WERI-Rb-1 (cell line): ENCODE data around the gene POPDC2.

ENCODE experiments used
- DNase-seq: peaks from one replicate; pipeline ENCODE4 v3.0.0-alpha.2; 2020
- H3K27ac ChIP-seq: fragments of 250-450 bp; sonication (Bioruptor Pico); 2 replicates; pipeline ENCODE4 v1.5.1; 2020; ENCODE audit warnings: mild to moderate bottlenecking, moderate library complexity
- H3K27me3 ChIP-seq: fragments of 250-450 bp; sonication (Bioruptor Pico); 2 replicates; pipeline ENCODE4 v1.5.1; 2021; ENCODE audit warnings: mild to moderate bottlenecking, low read depth, moderate library complexity; ENCODE audit not compliant: insufficient read depth, severe bottlenecking
- H3K36me3 ChIP-seq: fragments of 250-450 bp; sonication (Bioruptor Pico); 2 replicates; pipeline ENCODE4 v1.5.1; 2020; ENCODE audit warnings: mild to moderate bottlenecking, moderate library complexity
- H3K4me3 ChIP-seq: 2 replicates; pipeline ENCODE4 v1.5.1; 2011; ENCODE audit warnings: low read depth, mild to moderate bottlenecking, control low read depth, low read length
- H3K9me3 ChIP-seq: fragments of 250-450 bp; sonication (Bioruptor Pico); 2 replicates; pipeline ENCODE4 v1.5.1; 2021; ENCODE audit warnings: mild to moderate bottlenecking, moderate library complexity; ENCODE audit not compliant: severe bottlenecking
- TF ChIP-seq, protein P1 (sequence below): IDR thresholded peaks from 2 replicates; pipeline ENCODE4 v1.5.1; 2011; ENCODE audit warnings: low read depth, mild to moderate bottlenecking, control low read depth, inconsistent platforms, low read length

The POPDC2 gene, protein sequence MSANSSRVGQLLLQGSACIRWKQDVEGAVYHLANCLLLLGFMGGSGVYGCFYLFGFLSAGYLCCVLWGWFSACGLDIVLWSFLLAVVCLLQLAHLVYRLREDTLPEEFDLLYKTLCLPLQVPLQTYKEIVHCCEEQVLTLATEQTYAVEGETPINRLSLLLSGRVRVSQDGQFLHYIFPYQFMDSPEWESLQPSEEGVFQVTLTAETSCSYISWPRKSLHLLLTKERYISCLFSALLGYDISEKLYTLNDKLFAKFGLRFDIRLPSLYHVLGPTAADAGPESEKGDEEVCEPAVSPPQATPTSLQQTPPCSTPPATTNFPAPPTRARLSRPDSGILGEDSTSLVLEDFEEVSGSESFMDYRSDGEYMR

DNA sequence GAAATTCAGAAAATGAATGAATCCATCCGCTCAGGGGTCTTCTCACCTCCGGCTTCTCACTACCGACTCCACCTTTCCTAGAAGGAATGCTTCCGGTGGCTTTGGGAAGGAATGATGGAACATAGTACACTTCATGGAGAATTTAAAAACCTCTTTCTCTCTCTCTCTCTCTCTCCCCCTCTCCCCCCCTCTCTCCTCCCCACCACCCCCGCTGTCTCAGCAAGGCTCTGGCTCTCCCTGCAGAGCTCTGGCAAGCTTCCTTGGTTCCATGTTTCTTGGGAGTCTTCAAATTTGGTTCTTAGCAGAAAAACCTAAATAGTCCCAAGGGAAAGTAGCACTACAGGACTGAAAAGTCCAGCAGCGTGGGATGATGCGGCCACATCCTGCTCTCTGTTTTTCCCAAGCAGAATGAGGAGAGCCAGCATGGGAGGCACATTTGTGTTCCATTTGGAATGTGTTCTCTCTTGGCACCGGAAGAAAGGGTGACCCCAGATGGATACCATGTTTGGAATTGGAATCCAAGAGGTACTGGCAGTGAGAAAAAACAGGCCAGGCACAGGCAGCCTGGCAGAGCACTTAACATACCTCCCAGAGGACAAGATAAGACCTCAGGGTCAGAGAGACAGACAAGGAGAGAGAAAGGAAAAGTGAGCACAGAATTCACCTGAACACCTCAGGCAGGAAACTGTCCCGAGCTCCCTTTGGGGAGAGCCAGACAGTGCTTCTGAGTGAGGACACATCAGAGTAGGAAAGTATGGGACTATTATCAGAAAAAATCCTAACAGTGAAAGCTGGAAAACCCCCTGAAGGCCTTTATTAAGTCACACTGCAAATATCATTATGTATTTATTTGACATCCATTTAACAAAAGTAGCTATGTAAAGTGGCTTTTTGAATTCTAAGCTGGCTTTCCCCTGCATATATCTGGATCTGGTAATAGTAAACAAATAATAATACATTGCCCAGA, at the start of gene POPDC2:
Gene POPDC2, minus strand, starts transcription at position 116 of the 967 bp plus-strand sequence. CDS start 166 bp downstream, outside the sequence.
- TF ChIP-seq, protein P1, sequence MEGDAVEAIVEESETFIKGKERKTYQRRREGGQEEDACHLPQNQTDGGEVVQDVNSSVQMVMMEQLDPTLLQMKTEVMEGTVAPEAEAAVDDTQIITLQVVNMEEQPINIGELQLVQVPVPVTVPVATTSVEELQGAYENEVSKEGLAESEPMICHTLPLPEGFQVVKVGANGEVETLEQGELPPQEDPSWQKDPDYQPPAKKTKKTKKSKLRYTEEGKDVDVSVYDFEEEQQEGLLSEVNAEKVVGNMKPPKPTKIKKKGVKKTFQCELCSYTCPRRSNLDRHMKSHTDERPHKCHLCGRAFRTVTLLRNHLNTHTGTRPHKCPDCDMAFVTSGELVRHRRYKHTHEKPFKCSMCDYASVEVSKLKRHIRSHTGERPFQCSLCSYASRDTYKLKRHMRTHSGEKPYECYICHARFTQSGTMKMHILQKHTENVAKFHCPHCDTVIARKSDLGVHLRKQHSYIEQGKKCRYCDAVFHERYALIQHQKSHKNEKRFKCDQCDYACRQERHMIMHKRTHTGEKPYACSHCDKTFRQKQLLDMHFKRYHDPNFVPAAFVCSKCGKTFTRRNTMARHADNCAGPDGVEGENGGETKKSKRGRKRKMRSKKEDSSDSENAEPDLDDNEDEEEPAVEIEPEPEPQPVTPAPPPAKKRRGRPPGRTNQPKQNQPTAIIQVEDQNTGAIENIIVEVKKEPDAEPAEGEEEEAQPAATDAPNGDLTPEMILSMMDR, result no peak

DNA sequence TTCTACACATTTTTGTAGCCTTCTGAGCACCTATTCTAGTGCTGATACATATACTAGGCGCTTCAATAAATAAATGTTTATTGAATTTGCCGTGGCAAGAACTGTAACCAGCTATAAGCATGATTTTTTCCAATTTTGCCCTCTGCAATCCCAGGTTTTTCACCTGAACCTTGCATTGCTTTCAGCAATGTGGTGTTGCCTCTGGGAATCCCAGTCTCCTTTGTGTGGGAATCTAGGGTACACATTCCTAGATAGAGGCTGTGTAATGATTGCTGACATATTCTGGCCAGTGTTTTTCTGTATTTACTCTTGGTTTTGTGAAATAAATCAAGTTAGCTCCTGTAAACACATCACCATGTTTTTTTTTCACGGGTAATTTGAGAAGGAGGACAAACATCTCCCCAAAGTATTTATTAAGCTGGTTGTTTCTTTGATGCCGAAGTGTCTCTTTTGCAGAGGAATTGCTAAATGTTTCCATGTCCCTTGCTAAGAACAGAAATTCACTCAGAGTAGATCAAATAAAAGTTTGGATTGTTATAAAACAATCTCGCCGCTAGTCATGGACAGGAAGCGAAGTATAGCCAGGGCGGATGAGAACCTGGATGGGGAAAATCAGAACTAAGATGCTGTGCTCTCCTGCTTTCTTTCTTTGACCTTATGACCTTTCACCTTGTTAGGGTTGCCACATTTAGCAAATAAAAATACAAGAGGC, 43.6 kb upstream of the POPDC2 start:
- Histone ChIP-seq H3K27me3 (no peaks in the 10 kb centered on the region), H3K27ac (no peak overlapping the region), H3K36me3 (no peaks in the 10 kb centered on the region), H3K4me3 (no peak overlapping the region), H3K9me3 (no peaks in the 10 kb centered on the region)
- DNase-seq, result no peak
- TF ChIP-seq, protein P1, result no peak

More for the DNA sequence above, at the start of gene POPDC2:
- Histone ChIP-seq H3K9me3 (no peaks in the 10 kb centered on the region), H3K27ac (no peak within 1 kb of the TSS), H3K36me3 (no peaks in the 10 kb centered on the region), H3K27me3 (no peaks in the 10 kb centered on the region), H3K4me3 (no peak within 1 kb of the TSS)
- no peak for DNase-seq

DNA sequence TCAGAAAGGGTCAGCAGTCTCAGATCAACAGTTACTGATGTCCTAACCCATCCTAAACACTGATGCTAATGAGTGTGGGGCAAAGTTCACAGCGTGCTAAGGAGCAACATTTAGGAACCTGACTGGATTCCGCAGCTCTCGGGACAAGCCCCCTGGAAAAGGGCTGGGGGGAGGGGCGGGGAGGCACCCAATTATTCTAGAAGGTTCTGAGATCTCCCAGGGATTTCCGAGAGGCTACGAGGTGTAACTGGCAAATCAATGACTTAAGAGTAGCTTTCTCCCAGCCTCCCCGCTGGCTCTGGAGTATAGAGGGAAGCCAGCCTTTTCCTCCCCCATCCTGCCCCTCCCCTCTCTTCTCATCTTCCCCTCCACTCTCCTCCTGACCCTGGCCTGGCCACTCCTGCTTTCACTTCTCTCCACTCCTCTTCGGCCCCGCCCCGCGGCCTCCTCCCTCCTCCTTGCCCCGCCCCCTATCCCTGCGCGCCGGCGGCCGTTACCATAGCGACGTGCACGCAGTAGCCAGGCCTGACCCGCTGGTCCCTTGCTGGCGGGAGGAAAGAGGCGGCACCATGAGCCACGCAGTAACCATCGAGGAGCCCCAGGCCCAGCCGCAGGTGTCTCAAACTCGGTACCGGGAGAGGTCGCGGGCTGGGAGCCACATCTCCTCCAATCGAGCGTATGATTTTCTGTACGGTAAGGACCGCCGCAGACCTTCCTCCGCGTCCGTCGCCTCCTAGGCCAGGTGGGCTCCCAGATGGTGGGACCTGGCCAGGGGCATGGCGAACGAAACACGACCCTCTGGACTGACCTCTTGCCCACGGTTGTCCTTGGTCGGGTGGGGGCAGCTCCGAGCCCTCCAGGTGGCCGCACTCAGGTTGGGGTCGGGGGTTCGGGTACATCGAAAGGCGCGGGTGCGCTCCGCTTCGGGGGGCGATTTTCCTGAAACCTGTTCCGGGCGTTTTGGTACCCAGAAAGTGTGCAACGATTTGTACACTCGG, 42.4 kb upstream of the POPDC2 start, which contains the start of gene CFAP91:
Gene CFAP91, plus strand, starts transcription at position 493 of the 998 bp plus-strand sequence. Its CDS starts 77 bp downstream, at position 570.
- H3K4me3 ChIP-seq, result no peak within 1 kb of the TSS
- no peak for DNase-seq
- TF ChIP-seq, protein P1, result no peak
- no peak within 1 kb of the TSS for H3K27ac ChIP-seq
- H3K27me3 ChIP-seq, result no peaks in the 10 kb centered on the region
- H3K9me3 ChIP-seq, result no peaks in the 10 kb centered on the region
- no peaks in the 10 kb centered on the region for H3K36me3 ChIP-seq

DNA sequence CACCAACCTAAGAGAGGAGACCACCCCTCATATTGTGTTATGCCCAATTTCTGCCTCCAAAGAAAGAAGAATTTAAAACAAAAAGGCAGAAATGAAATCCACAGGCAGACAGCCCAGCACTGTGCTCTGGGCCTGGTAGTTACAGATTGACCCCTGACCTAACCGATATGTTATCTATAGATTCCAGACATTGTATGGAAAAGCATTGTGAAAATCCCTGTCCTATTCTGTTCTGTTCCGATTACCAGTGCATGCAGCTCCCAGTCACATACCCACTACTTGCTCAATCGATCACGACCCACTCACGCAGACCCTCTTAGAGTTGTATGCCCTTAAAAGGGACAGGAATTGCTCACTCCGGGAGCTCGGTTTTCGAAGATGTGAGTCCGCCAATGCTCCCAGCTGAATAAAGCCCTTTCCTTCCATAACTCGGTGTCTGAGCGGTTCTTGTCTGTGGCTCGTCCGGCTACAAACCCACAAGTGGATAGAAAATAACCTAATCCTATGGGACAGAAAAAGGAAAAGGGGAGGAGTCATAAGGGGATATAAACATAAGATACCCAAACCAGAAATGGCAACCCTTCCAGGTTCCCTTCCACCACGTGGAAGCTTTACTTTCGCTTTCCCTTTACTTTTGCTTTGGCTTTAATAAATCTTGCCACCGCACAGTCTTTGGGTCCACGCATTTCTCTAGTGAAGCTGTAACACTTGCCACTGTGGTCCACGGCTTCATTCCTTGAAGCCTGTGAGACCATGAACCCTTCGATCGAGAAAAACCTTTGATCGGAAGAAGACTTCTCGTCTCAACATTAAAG, 40.7 kb upstream of the POPDC2 start:
- Histone ChIP-seq H3K4me3 (no peak overlapping the region), H3K36me3 (no peaks in the 10 kb centered on the region), H3K9me3 (no peaks in the 10 kb centered on the region), H3K27ac (no peak overlapping the region), H3K27me3 (no peaks in the 10 kb centered on the region)
- DNase-seq, result no peak
- TF ChIP-seq, protein P1, result no peak
